GM19193 (cell line): ENCODE measurements around the gene PLAC1.

Experiments
- POLR2A ChIP-seq: IDR thresholded peaks from 4 replicates; pipeline ENCODE4 v1.6.1; 2011; ENCODE audit not compliant: insufficient read depth, insufficient read length; ENCODE audit errors: extremely low read depth

Gene PLAC1

GRCh38 chrX:134622813-134623185, 35.5 kb downstream of the PLAC1 start:
- TF ChIP-seq POLR2A: no peak

DNA sequence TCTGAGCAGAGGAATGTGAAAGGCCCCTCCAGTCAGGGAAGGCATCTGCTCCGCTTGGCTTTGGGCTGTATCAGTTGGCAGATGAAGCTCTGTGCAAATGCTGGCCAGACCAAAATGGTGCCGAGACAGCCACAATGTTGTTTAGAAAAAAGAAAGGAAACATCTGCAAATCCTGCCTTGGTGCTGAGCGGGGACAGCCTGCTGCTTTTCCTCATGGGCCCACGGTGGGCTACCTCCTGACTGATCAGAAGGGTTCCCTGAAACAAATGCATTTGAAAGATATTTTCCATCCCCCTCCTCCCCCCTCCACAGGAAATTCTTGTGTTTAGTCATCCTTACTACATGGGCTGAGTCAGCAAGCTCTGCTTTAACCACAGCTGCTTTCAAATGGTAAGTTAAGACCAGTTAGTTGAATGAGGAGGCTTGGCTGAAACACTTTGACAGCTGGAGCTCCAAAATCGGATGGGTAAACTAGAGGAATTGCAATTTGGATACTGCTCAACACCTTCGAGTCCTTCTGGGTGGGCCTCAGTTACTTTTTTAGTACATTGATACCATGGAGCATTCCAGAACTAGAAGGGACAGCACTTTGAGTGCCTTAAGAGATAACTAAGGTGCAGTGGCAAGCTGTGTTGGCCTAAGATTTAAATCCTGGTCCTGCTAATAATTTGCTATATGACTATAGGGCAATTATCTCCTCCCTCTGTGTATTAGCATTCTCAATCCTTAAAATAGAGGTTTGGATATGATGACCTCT, 36.0 kb downstream of the PLAC1 start:
- no peak for TF ChIP-seq POLR2A

DNA sequence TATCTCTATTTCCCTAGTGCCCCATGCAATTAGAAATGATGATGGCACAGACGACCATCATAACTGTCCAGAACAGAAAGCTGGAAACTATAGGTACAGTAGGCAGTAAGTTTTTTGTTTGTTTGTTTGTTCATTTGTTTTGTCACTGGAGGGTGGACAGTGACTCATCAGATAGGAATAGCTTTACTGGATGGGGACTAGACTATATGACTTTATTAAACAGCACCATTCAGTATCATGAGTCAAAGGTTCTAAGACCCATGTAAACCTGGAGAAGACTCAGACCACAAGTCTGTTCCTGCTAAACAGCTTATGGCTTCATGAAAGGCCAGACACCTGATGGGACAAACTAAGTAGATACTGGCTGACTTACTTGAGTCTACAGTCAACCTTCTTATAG, 38.4 kb downstream of the PLAC1 start:
- TF ChIP-seq POLR2A: no peak

DNA sequence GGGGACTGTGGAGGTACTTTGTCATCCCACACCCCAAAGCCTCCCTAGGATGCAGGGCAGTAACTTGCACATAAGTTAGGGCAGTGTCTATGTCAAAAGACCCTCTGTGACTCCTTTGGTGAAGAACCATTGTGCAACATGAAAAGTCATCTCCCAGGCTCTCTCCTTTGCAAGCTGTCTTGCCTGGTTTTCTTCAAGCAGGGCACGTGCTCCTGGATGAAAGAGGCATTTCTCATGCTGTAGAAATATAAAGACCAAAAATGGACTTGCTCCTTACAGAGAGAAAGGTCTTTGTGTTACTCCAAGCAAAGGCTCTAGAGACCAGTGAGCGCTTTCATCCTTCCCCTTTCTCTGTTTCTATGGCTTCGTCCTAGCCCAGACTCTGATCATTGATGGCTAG, 44.9 kb downstream of the PLAC1 start:
- no peak for TF ChIP-seq POLR2A

GRCh38 chrX:134608153-134608552, 50.1 kb downstream of the PLAC1 start:
- no peak for TF ChIP-seq POLR2A

DNA sequence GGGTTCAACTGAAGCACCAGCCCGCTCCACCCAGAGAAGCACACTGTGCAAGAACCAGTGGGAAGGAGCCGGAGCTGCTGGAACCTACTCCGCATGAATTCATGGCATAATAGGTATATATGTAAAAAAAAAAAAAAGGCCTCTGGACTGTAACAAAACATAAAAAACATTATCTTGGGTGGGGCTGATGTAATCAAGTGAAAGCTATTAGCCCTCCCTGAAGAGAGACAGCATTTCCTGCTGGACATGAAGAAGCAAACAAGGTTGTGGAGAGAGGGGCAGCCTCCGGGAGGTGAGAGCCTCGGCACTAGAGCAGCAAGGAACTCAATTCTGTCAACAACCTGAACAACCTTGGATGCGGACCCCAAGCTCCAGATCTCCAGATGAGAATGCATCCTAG, 50.7 kb downstream of the PLAC1 start:
- TF ChIP-seq POLR2A: no peak

- TF ChIP-seq POLR2A: no peak
Measured at GRCh38 chrX:134604701-134605311, 53.5 kb downstream of the PLAC1 start.

GRCh38 chrX:134603806-134604700, 54.2 kb downstream of the PLAC1 start:
- TF ChIP-seq POLR2A: no peak

DNA sequence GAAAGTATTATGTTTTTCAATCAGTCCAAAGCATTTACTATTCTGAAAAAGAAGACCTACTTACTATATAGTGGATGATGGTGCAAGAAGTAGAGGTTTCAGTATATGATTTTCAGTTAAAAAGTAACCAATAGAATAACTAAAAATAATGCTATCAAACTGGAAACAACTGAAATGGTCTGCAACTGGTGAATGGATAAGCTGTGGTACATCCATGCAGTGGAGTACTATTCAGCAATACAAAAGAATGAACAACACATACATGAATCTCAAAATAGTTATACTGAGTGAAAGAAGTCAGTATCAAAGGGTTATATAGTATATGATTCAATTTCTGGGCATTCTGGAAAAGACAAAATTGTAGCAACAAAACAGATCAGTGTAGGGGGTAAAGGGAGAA, 55.9 kb downstream of the PLAC1 start:
- no peak for TF ChIP-seq POLR2A

GRCh38 chrX:134601240-134601765, 57.0 kb downstream of the PLAC1 start:
- no peak for TF ChIP-seq POLR2A

DNA sequence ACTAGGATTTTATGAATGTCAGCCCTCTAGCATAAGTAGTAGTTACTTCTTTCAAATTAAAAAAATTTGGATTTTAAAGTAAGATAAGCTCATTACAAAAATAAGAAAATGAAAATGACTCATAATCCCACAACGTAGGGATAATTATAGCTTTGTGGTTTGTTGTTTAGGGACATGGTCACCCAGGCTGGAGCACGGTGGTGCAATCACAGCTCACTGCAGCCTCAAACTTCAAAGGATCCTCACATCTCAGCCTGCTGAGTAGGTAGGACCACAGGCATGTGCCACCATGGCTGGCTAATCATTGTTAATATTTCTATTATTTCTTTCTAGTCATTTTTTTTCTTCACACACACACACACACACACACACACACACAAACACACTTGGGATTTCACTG, 57.6 kb downstream of the PLAC1 start:
- TF ChIP-seq POLR2A: no peak

GRCh38 chrX:134599184-134599914, 58.9 kb downstream of the PLAC1 start:
- TF ChIP-seq POLR2A: no peak

DNA sequence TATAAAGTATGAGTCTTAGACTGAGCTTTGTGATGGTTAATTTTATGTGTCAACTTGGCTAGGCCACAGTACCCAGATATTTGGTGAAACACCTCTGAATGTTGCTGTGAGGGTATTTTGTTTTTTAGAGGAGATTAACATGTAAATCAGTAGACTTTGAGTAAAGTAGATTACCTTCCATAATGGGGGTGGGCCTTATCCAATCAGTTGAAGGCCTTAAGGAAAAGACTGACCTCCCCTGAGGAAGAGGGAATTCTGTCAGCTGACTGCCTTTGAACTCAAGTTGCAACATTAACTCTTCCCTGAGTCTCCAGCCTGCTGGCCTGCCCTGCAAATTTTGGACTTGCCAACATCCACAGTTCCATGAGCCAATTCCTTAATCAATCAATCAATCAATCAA, 66.0 kb downstream of the PLAC1 start:
- no peak for TF ChIP-seq POLR2A

GRCh38 chrX:134591502-134591901, 66.8 kb downstream of the PLAC1 start:
- no peak for TF ChIP-seq POLR2A

GRCh38 chrX:134588806-134589205, 69.5 kb downstream of the PLAC1 start:
- no peak for TF ChIP-seq POLR2A
